Panc1 (cell line): ENCODE measurements around the gene PTPN9. TPM values are rescaled to one million over a fixed set of nuclear protein-coding genes. Genes with fewer than 3 reads are reported as not detected.

Source experiments
- ATAC-seq: fragments of 200-7000 bp; cut with Tn5 transposase; 2 replicates; pipeline ENCODE4 v1.9.1; 2020; ENCODE audit warnings: mild to moderate bottlenecking, moderate library complexity
- BruUV-seq: library from RNA; stranded (reverse); fragments of 400-500 nt; replicated peaks from 2 replicates; lab custom pipeline; 2021; lab: Mats Ljungman, UMichigan
- CTCF ChIA-PET: fragments of 300-600 bp; sonication (Branson Sonifier 250); formaldehyde crosslinking; loops from one replicate; lab custom pipeline; 2022; ENCODE audit warnings: antibody characterized with exemption; lab: Charles Lee
- POLR2A ChIA-PET: fragments of 300-600 bp; sonication (Branson Sonifier 250); formaldehyde crosslinking; loops from one replicate; lab custom pipeline; 2022; ENCODE audit warnings: antibody characterized with exemption; lab: Charles Lee
- DNase-seq: peaks from one replicate; pipeline ENCODE4 v3.0.0-alpha.2; 2010; ENCODE audit warnings: low read depth, low spot score
- H3K27ac ChIP-seq: 2 replicates; pipeline ENCODE4 v1.5.1; 2011; ENCODE audit warnings: mild to moderate bottlenecking, low read length, inconsistent platforms
- H3K27me3 ChIP-seq: fragments of 200-500 bp; sonication (Bioruptor generic); 2 replicates; pipeline ENCODE4 v1.6.0; 2014; ENCODE audit warnings: low read length, inconsistent platforms; ENCODE audit not compliant: control insufficient read depth, insufficient read depth
- H3K36me3 ChIP-seq: fragments of 200-500 bp; sonication (Bioruptor generic); 2 replicates; pipeline ENCODE4 v1.5.1; 2014; ENCODE audit warnings: inconsistent platforms, mild to moderate bottlenecking, low read length, moderate library complexity; ENCODE audit not compliant: control insufficient read depth, insufficient read depth
- H3K4me1 ChIP-seq: 2 replicates; pipeline ENCODE4 v1.5.1; 2011; ENCODE audit warnings: inconsistent platforms, mild to moderate bottlenecking, low read length, moderate library complexity; ENCODE audit not compliant: control insufficient read depth, insufficient read depth
- H3K4me3 ChIP-seq, 2 experiments: 2 replicates each; pipeline ENCODE4 v1.5.1; 2011 to 2012; ENCODE audit warnings: low read depth in 2 of 2, low read length in 2 of 2, mild to moderate bottlenecking in 2 of 2, inconsistent platforms in 1 of 2, moderate library complexity in 1 of 2
- H3K9me3 ChIP-seq: fragments of 200-500 bp; sonication (Bioruptor generic); 2 replicates; pipeline ENCODE4 v1.5.1; 2014; ENCODE audit warnings: low read depth, mild to moderate bottlenecking, inconsistent platforms, low read length, moderate library complexity; ENCODE audit not compliant: control insufficient read depth, insufficient read depth
- POLR2AphosphoS5 ChIP-seq: IDR thresholded peaks from 2 replicates; pipeline ENCODE4 v1.6.1; 2012; ENCODE audit warnings: mild to moderate bottlenecking, low read depth, low read length, moderate library complexity
- REST ChIP-seq, 2 experiments: IDR thresholded peaks; 2 replicates each; pipeline ENCODE4 v1.6.1; 2011 to 2012; ENCODE audit warnings: low read depth in 2 of 2, control low read depth in 1 of 2, low read length in 1 of 2, mild to moderate bottlenecking in 1 of 2, moderate library complexity in 1 of 2; ENCODE audit not compliant: insufficient read depth in 1 of 2
- SIN3A ChIP-seq: IDR thresholded peaks from 2 replicates; pipeline ENCODE4 v1.6.1; 2012; ENCODE audit warnings: low read depth, mild to moderate bottlenecking, low read length, moderate library complexity, borderline replicate concordance; ENCODE audit not compliant: insufficient read depth
- TCF7L2 ChIP-seq: IDR thresholded peaks from 2 replicates; pipeline ENCODE4 v1.6.1; 2011; ENCODE audit warnings: mild to moderate bottlenecking, low read depth, low read length, inconsistent platforms
- in situ Hi-C: cut with HindIII; loops from 2 replicates; pipeline ENCODE4 v1.10.0; 2016; ENCODE audit warnings: low sequenced_read_pairs, low pct_unique_long_range_greater_than_20kb
- intact Hi-C: fragments of 100-400 bp; cut with micrococcal nuclease; formaldehyde crosslinking; loops from one replicate; pipeline ENCODE4 v1.10.0; 2022; ENCODE audit not compliant: unreplicated experiment
- total RNA-seq: library from RNA; stranded (reverse); gene quantifications from one replicate; pipeline ENCODE4 v1.2.1, GENCODE V29; 2021; ENCODE audit not compliant: unreplicated experiment
- TF ChIP-seq, protein P1 (sequence below): fragments of 450-650 bp; IDR thresholded peaks from 2 replicates; pipeline ENCODE4 v1.5.1; 2017; ENCODE audit warnings: mild to moderate bottlenecking

Gene PTPN9
- total RNA-seq, 1 experiment from 2014 or later: 38.4 TPM

DNA sequence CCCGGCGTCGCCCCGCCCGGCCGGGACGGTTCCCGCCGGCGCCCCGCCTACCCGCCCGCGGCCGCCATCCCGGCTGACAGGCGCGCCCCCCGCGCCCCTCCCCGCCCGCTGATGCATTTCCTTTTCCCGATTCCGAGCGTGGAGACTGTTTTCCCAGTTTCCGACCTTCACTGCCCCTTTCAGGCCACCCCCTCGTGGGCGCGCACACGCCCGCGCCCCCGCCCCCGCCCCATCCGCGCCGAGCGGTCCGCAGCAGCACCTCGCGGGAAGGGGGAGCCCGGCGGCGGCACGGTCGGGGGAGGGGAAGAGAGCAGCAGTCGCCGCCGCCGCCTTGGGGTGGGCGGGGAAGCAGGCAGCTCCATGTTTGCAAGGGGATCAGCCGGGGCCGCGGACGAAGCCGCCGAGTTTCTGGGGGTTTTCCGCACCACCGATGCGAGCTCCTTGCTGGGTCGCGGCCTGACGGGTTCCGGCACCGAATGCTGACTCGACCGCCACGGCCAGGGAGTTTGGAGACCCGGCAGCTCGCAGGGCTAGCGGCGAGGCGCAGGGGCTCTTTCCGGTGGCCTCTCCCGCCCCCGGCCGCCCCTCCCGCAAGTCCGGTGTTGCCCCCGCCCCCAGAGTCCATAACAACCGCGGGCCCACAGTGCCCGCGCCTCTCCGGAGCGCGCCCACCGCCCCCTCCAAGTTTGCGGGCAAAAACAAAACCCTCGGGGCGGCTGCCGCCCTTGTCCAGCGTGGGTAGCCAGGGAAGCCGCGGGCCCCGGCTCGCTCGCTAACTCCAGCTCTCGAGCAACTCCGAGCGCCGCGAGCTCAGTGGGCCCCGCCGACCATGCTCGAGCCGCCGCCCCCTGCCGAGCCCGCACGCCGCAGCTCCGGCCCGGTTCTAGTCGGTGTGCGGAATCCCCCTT, 124.4 kb downstream of the PTPN9 start:
- BruUV-seq: no TSS peak
- Histone ChIP-seq H3K27ac (peak overlapping the region; percentile 91), H3K4me3 (peak overlapping the region; percentile 95 to 98), H3K36me3 (peaks cover 3% of the 10 kb centered on the region; the same call in 1 of the 2 replicates), H3K4me1 (peaks cover 10% of the 10 kb centered on the region), H3K9me3 (no peaks in the 10 kb centered on the region), H3K27me3 (no peaks in the 10 kb centered on the region)
- intact Hi-C loops: loop anchor here (5.0 kb wide), 1 partner anchor 183 kb away; no protein-coding TSS in a partner anchor
- ChIA-PET CTCF (interaction anchor here (0.6 to 0.9 kb wide), 2 partner anchors 78 to 87 kb away, joined by 3 to 5 read pairs; no protein-coding TSS in a partner anchor), POLR2A (interaction anchor here (0.5 to 1.6 kb wide), 7 partner anchors 13 to 580 kb away, joined by 3 to 13 read pairs (median 4); partner anchors contain the start of gene MAN2C1)
- in situ Hi-C loops: no loop called here
- DNase-seq (no peak), ATAC-seq (peak; percentile 2)
- no peak for TF ChIP-seq REST (IDR thresholded peaks at IDR 0.05; ENCODE audit: insufficient read depth in 1 of 2, low read depth in 2 of 2, low read length in 1 of 2)
- 0 out of 2 replicates have a peak, but pooled peaks have one; percentile 77 for TF ChIP-seq SIN3A
- TF ChIP-seq POLR2AphosphoS5: peak; percentile 25; the same call in 1 of the 2 replicates
- TF ChIP-seq, protein P1, sequence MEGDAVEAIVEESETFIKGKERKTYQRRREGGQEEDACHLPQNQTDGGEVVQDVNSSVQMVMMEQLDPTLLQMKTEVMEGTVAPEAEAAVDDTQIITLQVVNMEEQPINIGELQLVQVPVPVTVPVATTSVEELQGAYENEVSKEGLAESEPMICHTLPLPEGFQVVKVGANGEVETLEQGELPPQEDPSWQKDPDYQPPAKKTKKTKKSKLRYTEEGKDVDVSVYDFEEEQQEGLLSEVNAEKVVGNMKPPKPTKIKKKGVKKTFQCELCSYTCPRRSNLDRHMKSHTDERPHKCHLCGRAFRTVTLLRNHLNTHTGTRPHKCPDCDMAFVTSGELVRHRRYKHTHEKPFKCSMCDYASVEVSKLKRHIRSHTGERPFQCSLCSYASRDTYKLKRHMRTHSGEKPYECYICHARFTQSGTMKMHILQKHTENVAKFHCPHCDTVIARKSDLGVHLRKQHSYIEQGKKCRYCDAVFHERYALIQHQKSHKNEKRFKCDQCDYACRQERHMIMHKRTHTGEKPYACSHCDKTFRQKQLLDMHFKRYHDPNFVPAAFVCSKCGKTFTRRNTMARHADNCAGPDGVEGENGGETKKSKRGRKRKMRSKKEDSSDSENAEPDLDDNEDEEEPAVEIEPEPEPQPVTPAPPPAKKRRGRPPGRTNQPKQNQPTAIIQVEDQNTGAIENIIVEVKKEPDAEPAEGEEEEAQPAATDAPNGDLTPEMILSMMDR: no peak
- TF ChIP-seq TCF7L2: no peak

DNA sequence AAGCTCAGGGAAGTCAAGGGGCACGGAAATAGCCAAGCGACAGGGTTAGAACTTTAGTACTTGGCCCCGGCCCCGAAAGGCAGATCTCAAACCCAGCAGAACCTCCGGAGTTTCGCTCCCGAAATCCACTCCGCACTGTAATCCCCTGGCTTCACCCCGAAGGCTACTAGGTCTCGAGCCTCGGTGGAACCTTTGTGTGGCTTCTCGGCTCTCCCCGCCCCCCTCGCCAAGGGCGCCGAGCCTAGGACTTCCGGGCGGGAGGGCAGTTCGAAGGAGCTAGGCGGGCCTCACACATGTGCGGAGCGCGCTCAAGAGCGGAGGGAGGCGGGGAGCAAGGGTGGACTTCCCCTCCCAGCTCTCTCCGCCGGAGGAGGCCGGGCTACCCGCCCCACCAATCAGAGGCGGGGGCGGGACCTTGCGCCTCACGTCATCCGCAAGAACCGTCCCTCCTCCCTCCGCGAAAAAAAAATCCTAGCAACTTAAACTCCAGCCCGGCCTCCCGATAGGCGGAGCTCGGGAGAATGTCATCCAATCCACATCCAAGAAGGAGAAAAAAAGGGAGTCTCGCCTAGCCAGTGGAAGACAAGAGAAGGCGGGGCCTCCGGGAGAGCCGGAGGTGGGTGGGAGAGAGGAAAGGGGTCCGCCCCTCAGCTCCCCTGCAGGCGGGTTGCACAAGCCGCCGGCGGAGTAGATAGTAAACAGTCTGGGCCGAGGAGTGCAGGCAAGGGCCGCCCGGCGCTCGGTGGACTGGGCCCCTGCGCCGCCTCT, 125.2 kb downstream of the PTPN9 start:
- Histone ChIP-seq H3K27ac (peak overlapping the region; percentile 99), H3K4me1 (peaks cover 18% of the 10 kb centered on the region), H3K4me3 (peak overlapping the region; percentile 98), H3K9me3 (no peaks in the 10 kb centered on the region), H3K27me3 (no peaks in the 10 kb centered on the region), H3K36me3 (peaks cover 3% of the 10 kb centered on the region; the same call in 1 of the 2 replicates)
- TF ChIP-seq SIN3A: peak; percentile 35; the same call in 1 of the 2 replicates
- TF ChIP-seq POLR2AphosphoS5: peak; percentile 73; the same call in 1 of the 2 replicates
- TF ChIP-seq, protein P1: no peak
- peak in 1 of 2 experiments; percentile 48; a peak in 1 of 4 replicates for TF ChIP-seq REST (IDR thresholded peaks at IDR 0.05; ENCODE audit: insufficient read depth in 1 of 2, low read depth in 2 of 2, low read length in 1 of 2)
- TF ChIP-seq TCF7L2: no peak
- peak; percentile 100 for DNase-seq
- ChIA-PET POLR2A (interaction anchor here (0.6 to 1.6 kb wide), 4 partner anchors 12 to 511 kb away, joined by 3 to 13 read pairs (median 6); partner anchors contain the start of gene MAN2C1), CTCF (interaction anchor here (0.6 kb wide), 1 partner anchor 79 kb away, joined by 5 read pairs; no protein-coding TSS in a partner anchor)
- in situ Hi-C loops (no loop called here), intact Hi-C loops (no loop called here)
- peak; percentile 59 for ATAC-seq
- no TSS peak for BruUV-seq
